ENCODE data around the gene AKTIP.

AKTIP gene

DNA sequence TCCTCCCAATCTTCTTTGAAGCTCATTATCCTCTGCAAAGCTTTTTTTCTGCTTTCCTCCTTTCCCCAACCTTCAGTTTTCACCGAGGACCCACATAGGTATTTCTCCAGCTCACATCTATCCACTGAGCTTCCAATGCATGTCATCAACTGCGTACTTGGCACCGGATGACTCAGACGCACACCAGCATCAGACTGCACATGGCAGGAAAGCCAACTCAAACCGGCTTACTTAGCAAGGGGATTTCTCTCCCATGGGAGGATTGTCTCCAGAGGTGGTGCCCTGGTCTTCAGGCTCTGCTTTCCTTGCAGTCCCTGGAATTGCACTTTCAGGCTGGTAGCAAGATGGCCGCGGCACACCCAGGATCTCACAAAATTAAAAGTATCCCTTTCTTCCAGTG lies 1.7 kb upstream of the AKTIP start:
- FAIRE-seq (no peak), DNase-seq (ENCODE audit: insufficient read length, low spot score) (no peak)
- TF ChIP-seq SPI1 (IDR thresholded peaks at IDR 0.05; ENCODE audit: low read depth, low read length) = no peak
- no peak for TF ChIP-seq PAX5 (IDR thresholded peaks at IDR 0.05; ENCODE audit: insufficient read depth, low read length, severe bottlenecking)
- no peak for TF ChIP-seq POLR2A (IDR thresholded peaks at IDR 0.05; ENCODE audit: low read depth, low read length)
- TF ChIP-seq TAF1 (IDR thresholded peaks at IDR 0.05; ENCODE audit: low read depth, low read length) = no peak
- no peak for TF ChIP-seq POLR2AphosphoS5 (IDR thresholded peaks at IDR 0.05; ENCODE audit: low read depth, low read length)
- no peak for TF ChIP-seq POU2F2 (IDR thresholded peaks at IDR 0.05; ENCODE audit: low read depth, low read length)

- no peak for TF ChIP-seq POLR2AphosphoS5 (IDR thresholded peaks at IDR 0.05; ENCODE audit: low read depth, low read length)
- FAIRE-seq = peak; percentile 13
- DNase-seq (ENCODE audit: insufficient read length, low spot score) = no peak
Measured at GRCh38 chr16:53503991-53504663, 1.1 kb upstream of the AKTIP start.

GRCh38 chr16:53503270-53503923 lies 388 bp upstream of the AKTIP start:
- FAIRE-seq (peak; percentile 98), DNase-seq (ENCODE audit: insufficient read length, low spot score) (peak; percentile 92)
- TF ChIP-seq PAX5 (IDR thresholded peaks at IDR 0.05; ENCODE audit: insufficient read depth, low read length, severe bottlenecking) (no peak), POU2F2 (IDR thresholded peaks at IDR 0.05; ENCODE audit: low read depth, low read length) (no peak; the same call in 1 of the 2 replicates), TAF1 (IDR thresholded peaks at IDR 0.05; ENCODE audit: low read depth, low read length) (peak; percentile 48; the same call in 1 of the 2 replicates), POLR2A (IDR thresholded peaks at IDR 0.05; ENCODE audit: low read depth, low read length) (peak; percentile 86), POLR2AphosphoS5 (IDR thresholded peaks at IDR 0.05; ENCODE audit: low read depth, low read length) (peak; percentile 83)

DNA sequence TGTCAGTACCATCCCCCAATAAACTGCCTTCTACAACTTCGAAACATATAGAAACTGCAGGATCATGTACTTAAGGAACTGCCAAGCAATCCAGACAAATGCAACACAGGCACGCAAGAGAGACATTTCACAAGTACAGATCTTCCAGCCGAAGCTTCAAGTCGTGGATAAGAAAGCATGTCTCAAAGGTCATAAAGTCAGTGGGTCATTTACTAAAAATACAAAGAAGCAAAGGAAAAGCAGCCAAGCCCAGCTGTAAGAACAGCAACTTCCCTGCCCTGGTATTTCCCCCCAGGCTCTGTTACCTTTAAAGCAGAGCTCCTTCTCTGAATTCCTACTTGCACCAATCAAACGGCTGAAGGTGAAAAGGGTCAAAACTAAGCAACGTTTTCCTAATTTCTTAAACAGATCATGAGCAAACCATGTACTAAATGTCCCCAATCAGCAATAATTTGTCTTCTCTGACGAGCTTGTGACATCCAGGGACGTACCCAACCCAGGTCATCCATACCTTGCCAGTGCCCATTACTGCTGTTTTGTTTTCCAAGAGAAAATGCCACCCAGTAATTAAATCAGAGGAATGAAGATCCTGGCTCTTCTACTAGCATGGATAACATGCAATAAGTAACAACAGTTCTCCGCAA lies 1.7 kb downstream of the AKTIP start:
- FAIRE-seq (no peak), DNase-seq (ENCODE audit: insufficient read length, low spot score) (no peak)
- TF ChIP-seq POLR2A (IDR thresholded peaks at IDR 0.05; ENCODE audit: low read depth, low read length) (no peak), POLR2AphosphoS5 (IDR thresholded peaks at IDR 0.05; ENCODE audit: low read depth, low read length) (no peak), POU2F2 (IDR thresholded peaks at IDR 0.05; ENCODE audit: low read depth, low read length) (no peak), TAF1 (IDR thresholded peaks at IDR 0.05; ENCODE audit: low read depth, low read length) (no peak), PAX5 (IDR thresholded peaks at IDR 0.05; ENCODE audit: insufficient read depth, low read length, severe bottlenecking) (no peak), SPI1 (IDR thresholded peaks at IDR 0.05; ENCODE audit: low read depth, low read length) (no peak)

DNA sequence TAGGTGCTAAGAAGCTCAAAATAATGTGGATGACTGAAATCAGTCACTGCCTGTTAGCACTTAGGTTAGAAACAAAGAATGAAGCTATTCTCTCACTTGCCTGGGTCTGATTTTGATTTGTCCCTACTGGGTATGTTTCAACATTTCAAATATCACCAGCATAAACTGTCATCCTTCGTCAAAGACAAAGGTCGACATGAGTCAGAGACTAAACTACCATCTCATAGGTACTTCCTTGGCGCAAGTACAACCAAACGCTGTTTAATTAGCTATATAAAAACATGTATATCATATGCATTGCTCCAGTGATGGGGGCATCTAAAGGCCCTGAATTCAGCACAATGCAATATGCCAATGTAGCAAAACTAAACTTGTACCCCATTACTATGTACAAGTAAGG lies 4.0 kb downstream of the AKTIP start:
- DNase-seq (ENCODE audit: insufficient read length, low spot score) = no peak
- FAIRE-seq = no peak
- TF ChIP-seq TAF1 (IDR thresholded peaks at IDR 0.05; ENCODE audit: low read depth, low read length) (no peak), SPI1 (IDR thresholded peaks at IDR 0.05; ENCODE audit: low read depth, low read length) (no peak), POLR2AphosphoS5 (IDR thresholded peaks at IDR 0.05; ENCODE audit: low read depth, low read length) (no peak), PAX5 (IDR thresholded peaks at IDR 0.05; ENCODE audit: insufficient read depth, low read length, severe bottlenecking) (no peak), POU2F2 (IDR thresholded peaks at IDR 0.05; ENCODE audit: low read depth, low read length) (no peak), POLR2A (IDR thresholded peaks at IDR 0.05; ENCODE audit: low read depth, low read length) (no peak)

DNA sequence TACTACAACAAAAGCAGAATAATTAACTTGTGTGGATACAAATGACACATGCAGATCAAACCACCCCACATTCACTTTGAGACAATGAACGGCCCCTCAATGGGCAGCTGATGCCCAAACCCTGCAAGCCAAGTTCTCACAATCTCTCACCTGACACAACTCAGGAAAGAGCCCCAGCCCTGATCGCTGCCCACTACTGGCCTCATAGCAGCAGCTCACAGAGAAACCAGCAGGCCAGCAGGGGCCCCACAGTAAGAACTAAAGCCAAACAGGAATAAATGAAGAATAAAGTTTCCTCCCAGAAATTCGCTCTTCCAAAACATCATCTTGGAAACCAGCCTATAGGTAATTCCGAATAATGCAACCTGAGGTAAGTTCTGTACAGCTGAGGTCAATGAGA lies 7.7 kb downstream of the AKTIP start:
- no peak for TF ChIP-seq POLR2A (IDR thresholded peaks at IDR 0.05; ENCODE audit: low read depth, low read length)
- no peak for TF ChIP-seq SPI1 (IDR thresholded peaks at IDR 0.05; ENCODE audit: low read depth, low read length)
- no peak for TF ChIP-seq POLR2AphosphoS5 (IDR thresholded peaks at IDR 0.05; ENCODE audit: low read depth, low read length)
- TF ChIP-seq POU2F2 (IDR thresholded peaks at IDR 0.05; ENCODE audit: low read depth, low read length) = no peak
- no peak for TF ChIP-seq PAX5 (IDR thresholded peaks at IDR 0.05; ENCODE audit: insufficient read depth, low read length, severe bottlenecking)
- DNase-seq (ENCODE audit: insufficient read length, low spot score) (no peak), FAIRE-seq (no peak)

GRCh38 chr16:53494636-53495035 lies 8.4 kb downstream of the AKTIP start:
- no peak for TF ChIP-seq PAX5 (IDR thresholded peaks at IDR 0.05; ENCODE audit: insufficient read depth, low read length, severe bottlenecking)
- TF ChIP-seq POLR2AphosphoS5 (IDR thresholded peaks at IDR 0.05; ENCODE audit: low read depth, low read length) = no peak
- TF ChIP-seq POLR2A (IDR thresholded peaks at IDR 0.05; ENCODE audit: low read depth, low read length) = no peak
- TF ChIP-seq SPI1 (IDR thresholded peaks at IDR 0.05; ENCODE audit: low read depth, low read length) = no peak
- no peak for TF ChIP-seq TAF1 (IDR thresholded peaks at IDR 0.05; ENCODE audit: low read depth, low read length)
- no peak for TF ChIP-seq POU2F2 (IDR thresholded peaks at IDR 0.05; ENCODE audit: low read depth, low read length)
- no peak for FAIRE-seq
- DNase-seq (ENCODE audit: insufficient read length, low spot score) = no peak

GRCh38 chr16:53492503-53492902 lies 10.5 kb downstream of the AKTIP start:
- TF ChIP-seq PAX5 (IDR thresholded peaks at IDR 0.05; ENCODE audit: insufficient read depth, low read length, severe bottlenecking) (no peak), POU2F2 (IDR thresholded peaks at IDR 0.05; ENCODE audit: low read depth, low read length) (no peak), SPI1 (IDR thresholded peaks at IDR 0.05; ENCODE audit: low read depth, low read length) (no peak), TAF1 (IDR thresholded peaks at IDR 0.05; ENCODE audit: low read depth, low read length) (no peak), POLR2AphosphoS5 (IDR thresholded peaks at IDR 0.05; ENCODE audit: low read depth, low read length) (no peak), POLR2A (IDR thresholded peaks at IDR 0.05; ENCODE audit: low read depth, low read length) (no peak)
- DNase-seq (ENCODE audit: insufficient read length, low spot score) (no peak), FAIRE-seq (no peak)

GRCh38 chr16:53489755-53490154 lies 13.3 kb downstream of the AKTIP start:
- FAIRE-seq (no peak), DNase-seq (ENCODE audit: insufficient read length, low spot score) (no peak)
- TF ChIP-seq PAX5 (IDR thresholded peaks at IDR 0.05; ENCODE audit: insufficient read depth, low read length, severe bottlenecking) (no peak), TAF1 (IDR thresholded peaks at IDR 0.05; ENCODE audit: low read depth, low read length) (no peak), POLR2A (IDR thresholded peaks at IDR 0.05; ENCODE audit: low read depth, low read length) (no peak), SPI1 (IDR thresholded peaks at IDR 0.05; ENCODE audit: low read depth, low read length) (no peak), POLR2AphosphoS5 (IDR thresholded peaks at IDR 0.05; ENCODE audit: low read depth, low read length) (no peak), POU2F2 (IDR thresholded peaks at IDR 0.05; ENCODE audit: low read depth, low read length) (no peak)
